ENCODE data around the gene PLBD1.
A peak's percentile ranks its signal among the peaks of the same experiment; 100 is the strongest.

The PLBD1 gene, protein sequence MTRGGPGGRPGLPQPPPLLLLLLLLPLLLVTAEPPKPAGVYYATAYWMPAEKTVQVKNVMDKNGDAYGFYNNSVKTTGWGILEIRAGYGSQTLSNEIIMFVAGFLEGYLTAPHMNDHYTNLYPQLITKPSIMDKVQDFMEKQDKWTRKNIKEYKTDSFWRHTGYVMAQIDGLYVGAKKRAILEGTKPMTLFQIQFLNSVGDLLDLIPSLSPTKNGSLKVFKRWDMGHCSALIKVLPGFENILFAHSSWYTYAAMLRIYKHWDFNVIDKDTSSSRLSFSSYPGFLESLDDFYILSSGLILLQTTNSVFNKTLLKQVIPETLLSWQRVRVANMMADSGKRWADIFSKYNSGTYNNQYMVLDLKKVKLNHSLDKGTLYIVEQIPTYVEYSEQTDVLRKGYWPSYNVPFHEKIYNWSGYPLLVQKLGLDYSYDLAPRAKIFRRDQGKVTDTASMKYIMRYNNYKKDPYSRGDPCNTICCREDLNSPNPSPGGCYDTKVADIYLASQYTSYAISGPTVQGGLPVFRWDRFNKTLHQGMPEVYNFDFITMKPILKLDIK

DNA sequence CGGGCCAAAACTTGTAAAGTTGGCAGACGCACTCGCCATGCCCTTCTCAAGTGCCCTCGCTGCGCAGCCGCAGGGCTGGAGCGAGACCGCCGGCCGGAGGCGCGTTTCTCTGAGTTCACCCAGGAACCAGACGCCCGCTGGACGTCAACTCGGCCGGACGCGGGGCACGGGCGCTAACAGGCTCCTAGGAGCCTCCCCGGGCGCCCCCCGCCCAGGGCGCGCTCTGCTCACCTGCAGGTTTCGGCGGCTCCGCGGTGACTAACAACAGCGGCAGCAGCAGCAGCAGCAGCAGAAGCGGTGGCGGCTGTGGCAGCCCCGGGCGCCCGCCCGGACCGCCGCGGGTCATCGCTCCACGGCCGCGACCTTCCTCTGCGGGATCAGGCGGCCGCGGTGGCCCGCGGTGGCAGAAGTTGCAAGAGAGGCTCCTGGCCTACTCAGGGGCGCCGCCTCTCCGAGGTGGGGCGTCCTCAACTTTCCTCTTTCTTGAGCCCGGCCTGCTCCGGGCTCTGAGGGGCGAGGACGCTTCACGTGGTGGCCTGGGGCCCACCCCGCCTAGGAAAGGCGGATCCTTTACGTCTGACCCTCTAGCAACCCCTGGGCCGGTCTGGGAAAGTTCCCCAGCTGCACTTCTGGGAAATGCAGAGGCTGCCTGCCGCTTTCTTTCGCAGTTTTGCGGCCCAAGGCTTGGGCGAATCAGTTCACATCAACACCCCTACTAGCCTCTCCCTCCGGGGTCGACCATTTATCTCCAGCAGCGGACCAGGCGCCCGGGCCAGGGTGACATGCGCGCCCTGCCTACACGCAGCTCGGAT is at the start of gene PLBD1:
Gene PLBD1 (minus strand): TSS at position 533 of the 812 bp plus-strand sequence. CDS start 187 bp downstream, at position 346.
- peak in 1 of 2 donors; percentile 28 for DNase-seq

DNA sequence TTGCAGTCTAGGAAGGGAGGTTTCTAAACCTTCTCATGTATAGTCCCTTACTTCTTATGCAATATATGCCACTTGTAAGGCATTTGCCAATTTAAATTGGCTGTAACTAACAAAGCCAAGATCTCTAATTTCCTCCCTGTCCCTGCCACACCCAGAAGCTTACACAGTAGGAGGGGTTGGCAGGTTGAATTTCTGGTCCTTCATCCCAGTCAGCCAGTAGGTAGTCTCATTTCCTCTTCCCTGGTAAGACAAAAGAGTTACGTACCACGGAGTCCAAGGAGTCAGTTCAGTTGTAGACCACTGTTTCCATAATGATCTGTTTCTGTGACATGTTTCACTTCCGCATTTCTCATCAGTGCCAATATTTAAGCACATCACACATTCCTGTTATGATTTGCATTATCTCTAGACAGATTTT is 47.0 kb upstream of the PLBD1 start:
- no peak for DNase-seq

DNA sequence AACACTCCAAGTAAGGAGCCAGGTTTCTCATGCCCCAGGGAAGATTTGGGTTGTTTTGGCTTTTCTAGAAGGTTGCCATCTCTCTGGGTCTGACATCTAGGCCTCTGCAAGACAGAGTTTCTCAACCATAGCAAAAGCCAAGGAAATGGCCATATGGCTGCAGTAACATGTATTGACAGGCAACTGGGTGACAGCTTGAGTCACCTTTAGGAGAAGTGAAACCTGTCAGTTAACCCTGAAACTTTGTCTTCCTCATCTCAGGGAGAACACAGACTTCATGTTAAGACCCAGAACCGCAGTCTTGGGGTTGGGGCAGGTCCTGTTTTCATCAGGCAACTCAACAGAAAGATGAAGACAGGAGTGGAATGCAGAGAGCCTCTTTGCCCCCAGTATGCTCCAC is 46.0 kb upstream of the PLBD1 start:
- DNase-seq: no peak

GRCh38 chr12:14612898-14613445 is 45.3 kb upstream of the PLBD1 start:
- no peak for DNase-seq

DNA sequence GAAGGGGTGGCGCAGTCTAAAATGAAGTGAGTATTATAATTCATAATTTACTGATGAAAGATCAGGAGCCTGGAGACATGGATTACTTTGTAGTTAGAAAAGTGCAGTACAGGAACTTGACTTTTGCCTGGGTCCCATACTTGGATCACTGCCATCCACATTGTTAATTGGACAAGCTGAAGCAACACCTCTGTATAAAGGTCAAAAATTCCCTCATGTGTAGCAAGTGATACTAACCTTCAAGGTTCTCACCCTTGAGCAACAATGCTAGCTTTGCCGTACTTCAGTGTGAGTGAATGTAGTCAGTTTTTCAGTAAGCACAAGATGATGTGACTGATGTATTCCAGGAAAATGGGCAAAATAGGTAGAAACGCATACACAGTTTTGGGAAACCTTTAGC is 44.6 kb upstream of the PLBD1 start:
- DNase-seq: no peak

DNA sequence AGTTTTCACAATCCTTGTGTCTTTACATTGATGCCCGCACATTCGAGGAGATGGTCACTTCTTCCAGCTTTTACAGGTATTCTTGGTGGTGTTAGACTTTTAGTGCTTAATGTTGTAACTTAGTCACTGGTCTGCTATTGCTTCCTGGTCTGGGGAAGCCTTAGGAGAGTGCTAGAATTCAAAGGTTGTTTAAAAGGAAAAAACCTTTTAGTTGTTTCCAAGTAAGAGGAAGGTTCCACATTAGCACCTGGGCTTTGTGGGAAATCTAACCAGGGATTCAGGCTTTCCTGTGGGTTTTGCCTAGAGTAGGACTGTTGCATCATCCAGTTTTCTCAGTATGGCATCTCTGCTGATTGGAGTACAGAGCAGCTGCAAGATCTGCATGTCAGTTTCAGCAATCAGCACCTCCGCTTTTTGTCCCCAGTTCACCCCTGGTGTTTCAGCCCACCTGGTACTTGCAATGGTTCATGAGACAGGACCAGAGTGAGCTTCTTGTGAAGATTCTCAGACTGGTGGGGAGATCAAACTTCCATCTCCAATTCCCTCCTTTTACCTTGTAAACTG is 44.0 kb upstream of the PLBD1 start:
- DNase-seq: no peak

DNA sequence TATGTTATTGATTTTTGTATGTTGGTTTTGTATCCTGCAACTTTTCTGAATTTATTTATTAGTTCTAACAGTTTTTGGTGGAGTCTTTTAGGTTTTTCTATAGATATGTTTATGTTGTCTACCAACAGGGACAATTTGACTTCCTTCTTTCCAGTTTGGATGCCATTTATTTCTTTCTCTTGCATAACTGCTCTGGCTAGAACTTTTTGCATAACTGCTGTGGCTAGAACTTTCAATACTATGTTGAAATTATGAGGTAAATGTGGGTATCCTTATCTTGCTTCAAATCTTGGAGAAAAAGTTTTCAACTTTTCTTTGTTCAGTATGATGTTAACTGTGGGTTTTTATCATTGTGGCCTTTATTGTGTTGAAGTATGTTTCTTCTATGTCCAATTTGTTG is 39.9 kb upstream of the PLBD1 start:
- no peak for DNase-seq

- no peak for DNase-seq
These were observed 37.8 kb upstream of the PLBD1 start for GRCh38 chr12:14605401-14605989.

DNA sequence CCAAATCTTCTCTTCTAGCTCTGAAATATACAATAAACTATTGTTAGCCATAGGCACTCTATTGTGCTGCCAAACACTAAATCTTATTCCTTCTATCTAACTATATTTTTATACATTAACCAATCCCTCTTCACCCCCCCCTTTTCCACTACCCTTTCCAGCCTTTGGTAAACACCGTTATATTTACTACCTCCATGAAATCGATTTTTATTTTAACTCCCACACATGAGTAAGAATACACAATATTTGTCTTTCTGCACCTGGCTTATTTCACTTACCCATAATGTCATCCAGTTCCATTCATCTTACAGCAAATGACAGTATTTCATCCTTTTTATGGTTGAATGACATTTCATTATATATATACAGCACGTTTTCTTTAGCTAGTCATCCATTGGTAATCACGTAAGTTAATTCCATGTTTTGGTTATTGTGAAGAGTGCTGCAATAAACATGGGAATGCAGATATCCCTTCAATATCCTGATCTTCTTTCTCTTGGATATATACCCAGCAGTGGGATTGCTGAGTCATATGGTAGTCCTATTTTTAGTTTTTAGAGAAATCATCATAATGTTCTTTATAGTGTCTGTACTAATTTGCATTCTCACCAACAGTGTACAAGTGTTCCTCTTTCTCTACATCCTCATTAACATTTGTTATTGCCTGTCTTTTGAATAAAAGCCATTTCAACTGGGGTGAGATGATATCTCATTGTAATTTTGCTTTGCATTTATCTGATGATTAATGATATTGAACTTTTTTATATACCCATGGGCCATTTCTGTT is 34.2 kb upstream of the PLBD1 start:
- DNase-seq: no peak

- DNase-seq: no peak
These were observed 29.8 kb upstream of the PLBD1 start for GRCh38 chr12:14597480-14597879.

DNA sequence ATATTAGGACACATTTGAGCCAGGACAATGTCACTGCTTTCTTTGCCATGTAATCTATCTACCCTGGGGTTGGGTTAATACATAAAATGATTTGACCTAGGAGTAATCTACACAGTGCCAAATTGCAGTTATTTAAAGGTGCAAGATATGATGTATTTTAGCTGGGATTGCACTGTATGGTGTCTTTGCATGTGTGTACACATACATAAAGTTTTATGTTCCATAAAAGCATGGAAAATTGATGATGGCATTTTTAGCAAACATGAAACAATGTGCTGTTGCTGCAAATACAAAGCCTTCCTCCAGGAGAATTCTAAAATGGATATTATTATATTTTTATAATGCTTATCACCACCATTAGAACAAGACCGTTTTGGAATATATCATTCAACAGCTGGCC is 24.0 kb upstream of the PLBD1 start:
- DNase-seq: no peak

GRCh38 chr12:14589169-14590004 is 21.7 kb upstream of the PLBD1 start:
- DNase-seq: no peak

GRCh38 chr12:14588571-14588970 is 20.9 kb upstream of the PLBD1 start:
- DNase-seq: no peak

DNA sequence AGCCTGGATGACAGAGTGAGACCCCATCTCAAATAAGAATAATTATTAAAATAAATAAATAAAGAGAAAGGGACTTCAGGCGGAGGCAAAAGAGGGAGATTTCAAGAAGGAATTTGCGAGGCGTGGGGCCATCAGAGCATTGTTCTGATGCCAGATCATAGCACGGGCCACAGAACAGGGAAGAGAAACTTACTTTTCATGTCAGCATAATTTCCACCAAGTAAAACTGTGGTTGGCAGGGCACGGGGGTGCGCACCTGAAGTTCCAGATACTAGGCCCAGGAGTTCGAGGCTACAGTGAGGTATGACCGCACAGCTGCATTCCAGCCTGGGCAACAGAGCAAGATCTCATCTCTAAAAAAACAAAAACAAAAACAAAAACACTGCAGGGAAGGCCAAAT is 11.0 kb upstream of the PLBD1 start:
- DNase-seq: no peak

DNA sequence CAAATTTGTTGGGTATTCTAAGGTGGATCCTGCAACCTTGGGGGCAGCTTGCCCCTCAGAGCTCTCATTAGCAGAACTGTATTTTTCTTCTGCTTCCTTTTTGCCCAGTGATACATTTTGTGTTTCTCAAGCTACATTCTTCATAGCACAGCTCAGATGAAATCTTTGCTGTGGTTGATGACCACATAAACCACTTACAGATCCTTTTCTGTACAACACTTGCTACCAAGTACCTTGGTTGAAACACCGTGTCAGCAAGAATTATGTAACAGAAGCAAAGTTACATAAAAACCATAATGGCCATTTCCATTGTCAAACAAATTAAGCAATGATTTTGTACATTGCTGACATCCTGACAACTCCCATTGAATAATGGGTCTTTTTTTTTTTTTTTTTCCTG is 9.7 kb upstream of the PLBD1 start:
- no peak for DNase-seq

- DNase-seq: no peak
These were observed 9.2 kb upstream of the PLBD1 start for GRCh38 chr12:14576896-14577295.

GRCh38 chr12:14575585-14575984 is 7.9 kb upstream of the PLBD1 start:
- DNase-seq: no peak

DNA sequence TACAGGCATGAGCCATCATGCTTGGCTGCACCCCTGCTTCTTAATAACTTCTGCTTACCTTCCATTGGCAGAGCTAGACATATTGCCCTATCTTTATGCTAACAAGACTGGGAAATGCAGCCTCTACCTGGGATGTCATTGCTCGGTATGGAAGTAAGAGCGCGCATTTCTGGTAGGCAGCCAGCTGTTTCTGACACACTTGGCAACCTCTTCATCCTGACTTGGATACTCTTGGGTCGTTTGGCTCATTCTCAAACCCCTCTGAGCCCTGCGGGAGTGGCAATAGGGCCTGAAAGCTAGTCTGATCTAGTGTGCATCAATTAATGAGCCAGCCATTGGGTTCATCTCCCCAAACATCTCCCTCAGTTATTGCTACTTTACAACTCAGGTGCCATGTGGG is 5.4 kb upstream of the PLBD1 start:
- no peak for DNase-seq

DNA sequence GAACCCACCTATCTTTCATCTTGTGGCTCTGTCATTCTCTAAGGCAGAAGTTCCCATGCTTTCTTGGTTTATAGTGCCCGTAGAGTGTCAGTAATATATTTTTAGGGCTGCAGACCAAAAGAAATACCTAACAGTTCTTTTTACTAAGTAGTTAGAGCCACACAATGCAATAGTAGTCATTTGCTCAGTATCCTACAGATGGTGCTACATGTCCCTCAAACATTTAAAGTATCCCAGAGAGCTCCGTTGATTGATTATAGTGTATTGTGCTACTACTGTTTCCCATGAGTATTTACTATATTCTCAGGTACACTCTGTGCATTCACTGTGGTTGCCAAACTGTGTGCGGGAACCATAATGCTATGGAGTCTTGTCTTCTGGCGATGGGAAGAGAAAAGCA is 4.7 kb upstream of the PLBD1 start:
- no peak for DNase-seq

- no peak for DNase-seq
These were observed 4.1 kb upstream of the PLBD1 start for GRCh38 chr12:14571779-14572178.

GRCh38 chr12:14570231-14570630 is 2.5 kb upstream of the PLBD1 start:
- no peak for DNase-seq
